Muscle of back (tissue), 11 donors: ENCODE measurements around the gene PIMREG. TPM values are rescaled to one million over a fixed set of nuclear protein-coding genes. Genes with fewer than 3 reads are reported as not detected.

Experiments used
- DNase-seq, 3 donors: peaks; one replicate each; pipeline versions ENCODE4 v3.0.0 to v3.0.0-alpha.2; 2013
- polyA plus RNA-seq, 10 donors: library from polyadenylated mRNA; unstranded; fragments of 120-200 nt; gene quantifications; one replicate each; pipeline ENCODE4 v1.2.1, GENCODE V29; 2013; ENCODE audit not compliant: insufficient read length in 10 of 10

The PIMREG gene
- polyA plus RNA-seq, 10 donors = 8.1 to 20.9 (median 12.0) TPM

GRCh38 chr17:6435968-6436367, 8.3 kb upstream of the PIMREG start:
- DNase-seq = peak; percentile 24 to 66 (median 42)

GRCh38 chr17:6437466-6437865, 6.8 kb upstream of the PIMREG start:
- no peak for DNase-seq

DNA sequence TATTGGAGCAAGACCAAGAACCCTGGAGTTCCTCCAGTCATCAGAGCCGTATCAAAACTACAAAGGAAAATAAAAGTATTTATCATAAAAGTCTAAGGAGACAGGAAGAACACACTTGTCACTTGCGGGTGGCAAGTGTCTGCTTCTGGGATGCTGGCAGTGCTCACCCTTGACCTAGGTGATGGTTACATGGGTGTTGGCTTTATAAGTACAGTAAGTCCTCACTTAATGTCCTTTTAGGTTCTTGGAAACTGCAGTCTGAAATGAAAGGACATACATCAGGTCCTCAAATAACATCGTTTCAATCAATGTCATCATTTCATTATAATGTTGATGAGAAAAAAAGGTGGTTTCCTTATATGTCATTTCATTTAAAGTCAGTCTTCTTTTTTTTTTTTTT, 6.3 kb upstream of the PIMREG start:
- DNase-seq = no peak

DNA sequence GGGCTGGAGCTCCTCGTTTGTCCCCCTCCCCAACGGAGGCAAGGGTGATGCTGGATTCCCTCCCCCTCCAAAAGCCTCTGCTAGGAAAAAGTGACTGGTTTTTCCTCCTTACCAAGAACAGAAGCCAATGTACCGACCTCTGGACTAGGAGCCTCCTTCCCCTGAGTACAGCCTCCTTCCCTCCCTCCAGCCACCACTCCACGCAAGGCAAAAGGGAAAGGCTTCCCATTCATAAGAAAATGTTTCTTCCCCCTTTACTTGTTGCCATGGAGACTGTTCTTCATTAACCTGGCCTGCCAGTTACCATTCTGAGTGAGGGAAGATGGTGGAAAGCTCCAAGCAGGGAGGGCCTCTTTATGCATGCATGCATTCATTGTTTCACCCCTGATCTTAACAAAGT, 4.3 kb upstream of the PIMREG start:
- no peak for DNase-seq

- DNase-seq = no peak
Observed at GRCh38 chr17:6442775-6443174, 1.5 kb upstream of the PIMREG start.

- DNase-seq = no peak
Observed at GRCh38 chr17:6444571-6445335, 498 bp downstream of the PIMREG start.

DNA sequence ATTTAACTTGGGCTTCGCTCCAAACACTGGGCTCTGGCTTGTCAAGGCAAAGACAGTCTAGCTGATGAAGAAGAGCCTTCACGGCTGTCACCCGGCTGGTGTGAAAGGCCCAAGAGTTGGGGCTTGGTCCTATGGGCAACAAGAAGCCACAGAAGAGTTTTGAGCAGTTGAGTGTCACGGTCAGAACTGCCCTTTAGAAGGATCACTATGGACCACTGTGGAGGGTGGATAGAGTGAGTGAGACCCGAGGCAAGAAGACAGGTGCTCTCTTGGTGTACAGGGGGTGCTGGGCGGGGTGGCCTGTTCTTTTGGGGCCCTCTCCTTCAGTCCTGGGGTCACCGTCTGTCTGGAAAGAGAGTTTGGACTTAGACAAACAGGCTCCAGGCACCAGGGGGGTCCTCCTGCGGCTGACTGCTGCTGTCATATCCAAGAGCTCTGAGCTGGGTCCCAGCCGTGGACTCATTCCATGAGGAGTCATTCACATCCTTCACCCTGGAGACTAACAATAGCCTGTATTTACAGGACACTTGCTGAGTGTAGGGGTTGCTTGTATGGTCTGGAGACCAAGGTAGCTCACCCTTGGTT, 2.4 kb downstream of the PIMREG start:
- DNase-seq = no peak

DNA sequence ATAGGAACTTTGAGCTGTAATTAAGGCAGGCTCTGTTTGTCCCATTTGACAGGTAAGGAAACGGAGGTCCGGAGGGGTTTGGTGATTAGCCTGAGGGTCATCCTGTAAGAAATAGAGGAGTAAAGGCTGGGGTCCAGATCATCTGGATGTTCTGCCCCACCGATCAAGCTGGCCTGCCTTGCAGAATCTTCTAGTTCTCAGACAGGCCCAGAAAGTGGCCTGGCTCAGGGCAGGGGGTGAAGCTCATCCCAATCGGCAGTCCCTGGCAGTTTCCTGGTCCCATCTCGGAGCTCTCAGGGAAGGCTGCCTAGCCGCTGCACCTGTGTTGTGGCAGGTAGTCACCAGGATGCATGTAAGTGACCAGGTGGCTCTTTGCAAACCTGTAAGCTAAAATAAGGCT, 4.2 kb downstream of the PIMREG start:
- DNase-seq = no peak

DNA sequence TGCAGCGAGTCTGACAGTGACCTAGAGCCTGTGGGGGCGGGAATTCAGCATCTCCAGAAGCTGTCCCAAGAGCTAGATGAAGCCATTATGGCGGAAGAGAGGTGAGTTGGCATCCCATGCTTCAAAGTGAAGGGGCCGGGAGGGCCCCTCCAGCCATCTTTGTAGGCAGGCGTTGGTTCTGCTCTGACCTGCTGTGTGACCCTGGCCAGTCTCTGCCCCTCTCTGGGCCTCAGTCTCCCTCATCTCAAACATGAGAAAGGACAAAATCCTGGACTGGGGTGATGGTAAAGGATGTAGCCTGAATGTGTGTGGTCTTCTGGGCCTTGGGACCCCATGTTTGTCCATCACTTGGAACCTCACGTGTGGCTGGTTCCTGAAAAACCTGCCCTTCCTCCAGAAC, 5.1 kb downstream of the PIMREG start:
- no peak for DNase-seq

DNA sequence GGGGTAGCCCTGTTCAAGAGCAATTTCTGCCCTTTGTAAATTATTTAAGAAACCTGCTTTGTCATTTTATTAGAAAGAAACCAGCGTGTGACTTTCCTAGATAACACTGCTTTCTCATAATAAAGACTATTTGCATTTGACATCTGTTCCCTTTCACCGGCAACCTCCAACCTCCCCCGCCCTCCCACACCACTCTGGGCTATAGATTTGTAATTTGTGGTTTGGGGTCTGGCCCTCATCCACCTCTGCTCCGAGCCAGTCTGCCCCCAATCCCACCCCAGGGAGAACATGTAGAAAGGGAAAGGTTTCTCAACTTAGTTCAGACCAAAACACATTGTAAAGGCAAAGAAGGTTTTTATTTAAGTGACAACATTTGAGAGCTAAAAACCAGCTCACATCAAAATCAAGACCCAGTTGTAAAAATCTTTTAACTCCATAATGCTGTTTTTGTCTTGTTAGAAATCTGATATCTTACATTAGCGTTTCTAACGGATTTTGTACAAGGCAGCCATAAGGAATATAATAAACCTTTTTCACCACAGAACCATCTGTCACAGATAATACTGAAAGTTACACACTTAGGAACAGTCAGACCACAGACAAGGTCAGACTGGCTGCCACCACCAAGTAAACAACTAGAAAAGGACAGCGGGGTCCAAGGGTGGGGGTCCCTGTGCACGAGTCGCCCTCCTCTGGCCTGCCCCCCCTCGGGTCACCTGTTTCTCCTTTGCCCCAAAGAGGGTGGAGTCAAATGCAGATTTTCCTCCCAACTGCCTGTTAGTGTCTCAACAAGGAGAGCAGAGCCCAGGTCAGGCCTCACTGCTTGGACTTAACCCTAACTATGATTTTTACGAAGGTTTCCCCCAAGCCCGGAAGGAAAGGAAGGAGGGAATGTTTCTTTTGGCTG, 6.9 kb downstream of the PIMREG start:
- no peak for DNase-seq

DNA sequence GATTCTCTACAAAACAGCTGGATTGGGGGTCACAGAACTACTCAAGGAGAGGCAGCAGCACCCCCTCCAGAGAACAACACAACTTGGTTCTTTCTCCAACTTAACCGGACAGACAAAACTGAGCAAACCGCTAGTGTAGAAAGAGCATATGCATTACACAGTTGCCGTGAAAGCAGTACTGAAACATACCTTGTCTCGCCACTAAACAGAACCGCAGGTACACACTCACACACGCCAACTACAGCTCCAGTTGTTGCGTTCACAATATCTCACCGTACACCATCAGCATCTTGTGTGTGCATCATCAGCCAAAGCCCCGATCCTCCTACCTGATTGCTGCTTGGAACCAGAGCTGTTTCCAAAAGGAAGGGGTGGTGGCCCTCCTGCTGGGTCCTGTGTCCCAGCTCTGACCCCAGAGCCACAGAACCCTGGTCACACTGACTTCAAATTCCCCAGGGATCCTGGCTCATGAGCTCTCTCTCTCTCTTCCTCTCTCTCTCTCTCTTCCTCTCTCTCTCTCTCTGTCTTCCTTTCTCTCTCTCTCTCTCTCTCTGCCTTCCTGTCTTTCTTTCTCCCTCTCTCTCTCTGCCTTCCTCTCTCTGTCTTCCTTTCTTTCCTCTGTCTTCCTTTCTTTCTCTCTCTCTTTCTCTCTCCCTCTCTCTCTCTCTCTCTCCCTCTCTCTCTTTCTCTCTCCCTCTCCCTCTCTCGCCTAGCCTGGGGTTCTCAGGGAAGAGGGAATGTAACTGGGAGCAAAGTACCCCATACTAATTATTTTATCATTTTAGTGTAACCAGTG, 8.4 kb downstream of the PIMREG start:
- DNase-seq = no peak

- DNase-seq = no peak
Observed at GRCh38 chr17:6453279-6454024, 9.2 kb downstream of the PIMREG start.

- peak in 1 of 3 donors; percentile 33 for DNase-seq
Observed at GRCh38 chr17:6454495-6455320, 10.5 kb downstream of the PIMREG start.

DNA sequence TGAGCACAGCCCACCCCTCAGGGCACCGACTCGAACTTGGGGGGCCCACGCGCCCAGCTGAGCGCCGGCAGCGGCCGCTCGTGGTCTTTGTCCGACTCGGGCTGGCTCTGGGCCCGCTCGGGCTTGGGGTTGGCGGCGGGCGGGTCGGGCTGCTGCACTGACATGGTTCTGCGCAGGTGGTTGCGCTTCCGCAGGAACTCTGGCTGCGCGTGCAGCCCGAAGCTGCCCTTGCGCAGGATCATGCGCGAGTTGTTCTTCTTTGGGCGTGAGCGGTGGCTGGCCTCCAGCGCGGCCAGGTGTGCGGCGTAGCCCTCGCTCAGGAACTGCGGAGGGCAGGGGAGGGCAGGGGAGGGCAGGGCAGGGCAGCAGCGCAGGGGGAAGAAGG, 11.1 kb downstream of the PIMREG start:
- DNase-seq = peak in 2 of 3 donors; percentile 37 to 74

- DNase-seq = no peak
Observed at GRCh38 chr17:6456321-6456720, 12.1 kb downstream of the PIMREG start.

- no peak for DNase-seq
Observed at GRCh38 chr17:6456914-6457687, 12.8 kb downstream of the PIMREG start.

DNA sequence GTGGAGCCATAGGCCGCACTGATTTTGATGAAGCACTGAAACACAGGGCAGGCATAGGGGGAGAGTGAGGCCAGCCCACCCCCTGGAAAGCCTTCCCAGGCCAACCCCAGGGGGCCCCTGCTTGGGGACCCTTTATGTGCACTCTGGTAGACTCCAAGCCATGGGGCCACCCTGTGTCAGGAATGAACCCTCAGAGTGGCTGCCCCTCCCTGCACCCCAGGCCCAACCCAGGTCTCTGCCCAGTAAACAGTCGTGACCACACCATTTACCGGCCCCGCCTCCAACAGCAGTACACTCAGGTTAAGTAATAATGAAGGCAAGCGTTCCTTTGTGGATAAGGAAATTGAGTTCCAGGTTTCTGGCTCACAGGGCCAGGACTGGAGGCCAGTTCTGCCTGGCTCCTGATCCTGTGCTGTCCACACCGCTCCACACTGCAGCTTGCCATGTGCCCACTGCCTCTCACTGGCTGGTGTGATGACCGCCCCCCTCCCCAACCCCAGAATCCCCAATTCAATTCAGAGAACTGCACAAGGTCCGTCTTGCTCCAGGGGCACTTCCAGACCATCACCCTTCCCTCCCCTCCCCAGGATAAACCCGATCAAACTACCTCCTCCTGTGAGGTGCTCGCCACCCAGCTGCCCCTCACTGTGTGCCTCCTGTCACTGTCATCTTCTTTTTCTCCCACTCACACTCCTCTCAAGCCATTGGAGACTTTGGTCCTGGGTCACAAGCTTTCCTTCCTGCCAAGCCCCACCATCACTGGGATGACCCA, 13.6 kb downstream of the PIMREG start:
- no peak for DNase-seq

DNA sequence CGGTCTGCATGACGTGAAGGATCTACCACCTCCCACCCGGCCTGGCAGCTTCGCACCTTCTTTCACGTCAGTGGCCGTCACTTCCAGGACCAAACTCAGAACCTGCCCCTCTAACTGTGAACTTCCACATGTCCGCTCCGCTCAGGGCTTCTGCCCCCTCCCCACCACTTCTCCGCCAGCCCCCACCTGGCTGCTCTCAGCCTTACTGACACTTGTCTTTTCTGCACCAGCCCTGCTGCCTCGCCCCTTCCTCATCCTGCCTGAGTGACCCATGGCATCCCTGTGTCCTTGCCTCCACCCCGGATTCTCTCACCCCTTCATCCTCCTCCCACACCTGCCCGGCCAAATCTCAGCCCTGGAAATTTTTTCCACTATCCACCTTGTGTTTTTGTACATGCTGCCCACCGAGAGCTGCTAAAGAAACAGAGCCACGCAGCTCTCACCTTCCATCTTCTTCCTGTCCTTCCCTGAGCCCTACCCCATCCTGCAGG, 14.2 kb downstream of the PIMREG start:
- no peak for DNase-seq
